HG03575 (cell line): ENCODE data around the gene MSMO1.
"Not testable (repeated sequence)": the region's sequence is repeated elsewhere in the genome, so short reads cannot be mapped to it uniquely, and the experiment has no call there.

ENCODE experiments used
- ATAC-seq: cut with Tn5 transposase; IDR thresholded peaks from one replicate; pipeline ENCODE4 v1.9.1; 2021; ENCODE audit not compliant: unreplicated experiment, insufficient number of reproducible peaks, low FRiP score; ENCODE audit errors: extremely low read depth

Gene MSMO1

GRCh38 chr4:165327211-165328100 lies at the start of gene MSMO1:
Gene MSMO1 (plus strand): TSS chr4:165327669. CDS start chr4:165333371, 5,702 bp downstream.
- peak; percentile 99 for ATAC-seq

GRCh38 chr4:165279531-165279930 lies 47.9 kb upstream of the MSMO1 start:
- ATAC-seq, result not testable (repeated sequence)

GRCh38 chr4:165284697-165285096 lies 42.8 kb upstream of the MSMO1 start:
- not testable (repeated sequence) for ATAC-seq

- peak; percentile 42 for ATAC-seq
Measured at GRCh38 chr4:165286619-165287340, 40.7 kb upstream of the MSMO1 start.

GRCh38 chr4:165288226-165288625 lies 39.2 kb upstream of the MSMO1 start:
- ATAC-seq, result peak; percentile 51

GRCh38 chr4:165288639-165289422 lies 38.6 kb upstream of the MSMO1 start:
- ATAC-seq, result peak; percentile 7

GRCh38 chr4:165289423-165289785 lies 38.1 kb upstream of the MSMO1 start:
- no peak for ATAC-seq

GRCh38 chr4:165293061-165293460 lies 34.4 kb upstream of the MSMO1 start:
- no peak for ATAC-seq

- ATAC-seq, result no peak
Measured at GRCh38 chr4:165293927-165294649, 33.4 kb upstream of the MSMO1 start.

GRCh38 chr4:165294907-165295306 lies 32.6 kb upstream of the MSMO1 start:
- peak; percentile 60 for ATAC-seq

GRCh38 chr4:165297626-165298025 lies 29.8 kb upstream of the MSMO1 start:
- no peak for ATAC-seq

- ATAC-seq, result no peak
Measured at GRCh38 chr4:165299399-165300060, 27.9 kb upstream of the MSMO1 start.

GRCh38 chr4:165301833-165302232 lies 25.6 kb upstream of the MSMO1 start:
- peak; percentile 90 for ATAC-seq

- no peak for ATAC-seq
Measured at GRCh38 chr4:165302658-165303057, 24.8 kb upstream of the MSMO1 start.

- no peak for ATAC-seq
Measured at GRCh38 chr4:165308166-165308565, 19.3 kb upstream of the MSMO1 start.

- no peak for ATAC-seq
Measured at GRCh38 chr4:165308606-165309005, 18.9 kb upstream of the MSMO1 start.

GRCh38 chr4:165309456-165309855 lies 18.0 kb upstream of the MSMO1 start:
- no peak for ATAC-seq

GRCh38 chr4:165312506-165312905 lies 15.0 kb upstream of the MSMO1 start:
- no peak for ATAC-seq
